K562 (cell line): ENCODE measurements around the gene CFAP157. TPM values are rescaled to one million over a fixed set of nuclear protein-coding genes. Genes with fewer than 3 reads are reported as not detected.

Experiments used
- E2F1 ChIP-seq: sonication (generic); formaldehyde crosslinking; IDR thresholded peaks from 2 replicates; pipeline ENCODE4 v1.8.1; 2023; ENCODE audit warnings: mild to moderate bottlenecking, missing genetic modification reagents, moderate library complexity
- FOSL1 ChIP-seq: fragments of 200-800 bp; sonication (Bioruptor generic); conservative IDR thresholded peaks from 2 replicates; pipeline ENCODE4 v1.6.1; 2016; ENCODE audit warnings: missing genetic modification characterization, missing compliant biosample characterization
- HOMEZ ChIP-seq: fragments of 250-450 bp; sonication (Bioruptor Pico); IDR thresholded peaks from 2 replicates; pipeline ENCODE4 v1.4.0; 2020; ENCODE audit warnings: mild to moderate bottlenecking, moderate library complexity
- KLF6 ChIP-seq: fragments of 250-450 bp; sonication (Bioruptor Pico); IDR thresholded peaks from 2 replicates; pipeline ENCODE4 v1.4.0; 2020; ENCODE audit warnings: mild to moderate bottlenecking, moderate library complexity, borderline replicate concordance
- MAZ ChIP-seq, 2 experiments: fragments of 450-650 bp in 1 of 2; sonication (generic) in 1 of 2; formaldehyde crosslinking; IDR thresholded peaks in 1 of 2; conservative IDR thresholded peaks in 1 of 2; 2 replicates each; pipeline versions ENCODE4 v1.4.0 to v1.5.0; 2020; ENCODE audit warnings: mild to moderate bottlenecking in 1 of 2, missing genetic modification reagents in 1 of 2
- NCOA4 ChIP-seq: fragments of 450-650 bp; IDR thresholded peaks from 2 replicates; pipeline ENCODE4 v1.6.1; 2018; ENCODE audit warnings: mild to moderate bottlenecking; ENCODE audit not compliant: partially characterized antibody
- NFATC3 ChIP-seq: fragments of 450-650 bp; IDR thresholded peaks from 2 replicates; pipeline ENCODE4 v1.6.1; 2017; ENCODE audit warnings: mild to moderate bottlenecking
- NR4A1 ChIP-seq, 2 experiments: fragments of 250-450 bp in 1 of 2; fragments of 450-650 bp in 1 of 2; sonication (Bioruptor Pico) in 1 of 2; IDR thresholded peaks; 2 replicates each; pipeline versions ENCODE4 v1.4.0 to v1.6.1; 2016 to 2020; ENCODE audit warnings: mild to moderate bottlenecking in 2 of 2, missing compliant biosample characterization in 1 of 2, missing genetic modification characterization in 1 of 2, moderate library complexity in 1 of 2
- RAD51 ChIP-seq: fragments of 450-650 bp; IDR thresholded peaks from 2 replicates; pipeline ENCODE4 v1.7.1; 2016; ENCODE audit warnings: low read depth, mild to moderate bottlenecking, borderline replicate concordance
- RBM34 ChIP-seq: fragments of 200-400 bp; formaldehyde crosslinking; IDR thresholded peaks from 2 replicates; pipeline ENCODE4 v1.6.1; 2018; ENCODE audit warnings: low read length, borderline replicate concordance; ENCODE audit not compliant: insufficient read depth
- RBM39 ChIP-seq: fragments of 200-400 bp; formaldehyde crosslinking; optimal IDR thresholded peaks from 2 replicates; pipeline ENCODE3; 2018; ENCODE audit warnings: low read depth, low read length
- TAF7 ChIP-seq: fragments of 450-650 bp; IDR thresholded peaks from 2 replicates; pipeline ENCODE4 v1.6.1; 2016; ENCODE audit warnings: missing genetic modification characterization, missing compliant biosample characterization
- TCF3 ChIP-seq: sonication (generic); formaldehyde crosslinking; IDR thresholded peaks from 2 replicates; pipeline ENCODE4 v1.4.0; 2020; ENCODE audit warnings: mild to moderate bottlenecking, missing genetic modification reagents
- ZKSCAN8 ChIP-seq: fragments of 200-800 bp; sonication (Bioruptor generic); IDR thresholded peaks from 2 replicates; pipeline ENCODE4 v1.6.1; 2016; ENCODE audit warnings: missing genetic modification characterization, missing compliant biosample characterization
- ZNF282 ChIP-seq: sonication (generic); formaldehyde crosslinking; IDR thresholded peaks from 2 replicates; pipeline ENCODE4 v1.8.1; 2023; ENCODE audit warnings: missing genetic modification reagents
- ZNF57 ChIP-seq: fragments of 450-650 bp; formaldehyde crosslinking; IDR thresholded peaks from 2 replicates; pipeline ENCODE4 v1.4.0; 2020; ENCODE audit warnings: mild to moderate bottlenecking, moderate library complexity
- polyA plus RNA-seq, 8 experiments: library from polyadenylated mRNA; depleted of rRNA in 4 of 8; stranded (reverse) in 5 of 8; unstranded in 3 of 8; fragments of >200 nt; fragmentation: Nextera tagmentation in 2 of 8; fragmentation: Illumina TruSeq in 1 of 8; extraction: Ambion mirVana in 2 of 8; extraction: Trizol in 1 of 8; gene quantifications; 2 replicates each; pipeline versions ENCODE4 v1.2.1 to v1.2.3, GENCODE V29; 2011 to 2014; ENCODE audit warnings: inconsistent platforms in 1 of 8, missing spikeins in 1 of 8
- total RNA-seq, 7 experiments: library from RNA; depleted of rRNA in 6 of 7; stranded (reverse); fragments of >200 nt in 6 of 7; fragmentation: Illumina TruSeq in 2 of 7; extraction: Trizol in 2 of 7; gene quantifications; 2 replicates each; pipeline versions ENCODE4 v1.2.1 to v1.2.3, GENCODE V29; 2011 to 2021; ENCODE audit warnings: low replicate concordance in 1 of 7
- TF ChIP-seq, protein P1 (sequence below): fragments of 450-650 bp; IDR thresholded peaks from 2 replicates; pipeline ENCODE4 v1.6.1; 2016; ENCODE audit warnings: missing biosample characterization, missing genetic modification characterization
- TF ChIP-seq, protein P2 (sequence below): fragments of 250-450 bp; sonication (Bioruptor Pico); IDR thresholded peaks from 2 replicates; pipeline ENCODE4 v1.4.0; 2020; ENCODE audit warnings: mild to moderate bottlenecking, moderate library complexity, borderline replicate concordance
- TF ChIP-seq, protein P3 (sequence below): fragments of 450-650 bp; formaldehyde crosslinking; IDR thresholded peaks from 2 replicates; pipeline ENCODE4 v1.4.0; 2022; ENCODE audit warnings: missing genetic modification characterization

CFAP157 gene
- total and polyA plus RNA-seq, 9 of the 15 experiments (the other 6 are each of a cell fraction or from before 2014, with no cell fraction given): 0.03 TPM; not detected in 8

- TF ChIP-seq FOSL1 (tag) (peak; percentile 45; the same call in 1 of the 2 replicates), E2F1 (CRISPR knock-in tag) (no peak), ZNF282 (CRISPR knock-in tag) (no peak), ZKSCAN8 (CRISPR knock-in tag) (peak; percentile 78; the same call in 1 of the 2 replicates), NFATC3 (no peak), RBM34 (no peak), TAF7 (tag) (no peak), MAZ (CRISPR knock-in tag; conservative IDR thresholded peaks at IDR 0.05 in 1 of 2, IDR thresholded peaks at IDR 0.05 in 1 of 2) (peak; percentile 62 to 81), KLF6 (peak; percentile 68), ZNF57 (no peak), RAD51 (peak; percentile 68), NCOA4 (no peak), HOMEZ (CRISPR knock-in tag) (no peak), RBM39 (no peak), TCF3 (CRISPR knock-in tag) (no peak), NR4A1 (CRISPR knock-in tag; IDR thresholded peaks at IDR 0.05) (peak; percentile 83; the same call in 1 of the 2 replicates), NR4A1 (tag; IDR thresholded peaks at IDR 0.05) (peak; percentile 90)
- TF ChIP-seq, protein P1, sequence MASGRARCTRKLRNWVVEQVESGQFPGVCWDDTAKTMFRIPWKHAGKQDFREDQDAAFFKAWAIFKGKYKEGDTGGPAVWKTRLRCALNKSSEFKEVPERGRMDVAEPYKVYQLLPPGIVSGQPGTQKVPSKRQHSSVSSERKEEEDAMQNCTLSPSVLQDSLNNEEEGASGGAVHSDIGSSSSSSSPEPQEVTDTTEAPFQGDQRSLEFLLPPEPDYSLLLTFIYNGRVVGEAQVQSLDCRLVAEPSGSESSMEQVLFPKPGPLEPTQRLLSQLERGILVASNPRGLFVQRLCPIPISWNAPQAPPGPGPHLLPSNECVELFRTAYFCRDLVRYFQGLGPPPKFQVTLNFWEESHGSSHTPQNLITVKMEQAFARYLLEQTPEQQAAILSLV (tag): 0 out of 2 replicates have a peak, but pooled peaks have one; percentile 62
- TF ChIP-seq, protein P2, sequence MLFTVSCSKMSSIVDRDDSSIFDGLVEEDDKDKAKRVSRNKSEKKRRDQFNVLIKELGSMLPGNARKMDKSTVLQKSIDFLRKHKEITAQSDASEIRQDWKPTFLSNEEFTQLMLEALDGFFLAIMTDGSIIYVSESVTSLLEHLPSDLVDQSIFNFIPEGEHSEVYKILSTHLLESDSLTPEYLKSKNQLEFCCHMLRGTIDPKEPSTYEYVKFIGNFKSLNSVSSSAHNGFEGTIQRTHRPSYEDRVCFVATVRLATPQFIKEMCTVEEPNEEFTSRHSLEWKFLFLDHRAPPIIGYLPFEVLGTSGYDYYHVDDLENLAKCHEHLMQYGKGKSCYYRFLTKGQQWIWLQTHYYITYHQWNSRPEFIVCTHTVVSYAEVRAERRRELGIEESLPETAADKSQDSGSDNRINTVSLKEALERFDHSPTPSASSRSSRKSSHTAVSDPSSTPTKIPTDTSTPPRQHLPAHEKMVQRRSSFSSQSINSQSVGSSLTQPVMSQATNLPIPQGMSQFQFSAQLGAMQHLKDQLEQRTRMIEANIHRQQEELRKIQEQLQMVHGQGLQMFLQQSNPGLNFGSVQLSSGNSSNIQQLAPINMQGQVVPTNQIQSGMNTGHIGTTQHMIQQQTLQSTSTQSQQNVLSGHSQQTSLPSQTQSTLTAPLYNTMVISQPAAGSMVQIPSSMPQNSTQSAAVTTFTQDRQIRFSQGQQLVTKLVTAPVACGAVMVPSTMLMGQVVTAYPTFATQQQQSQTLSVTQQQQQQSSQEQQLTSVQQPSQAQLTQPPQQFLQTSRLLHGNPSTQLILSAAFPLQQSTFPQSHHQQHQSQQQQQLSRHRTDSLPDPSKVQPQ (CRISPR knock-in tag): peak; percentile 85; the same call in 1 of the 2 replicates
- TF ChIP-seq, protein P3, sequence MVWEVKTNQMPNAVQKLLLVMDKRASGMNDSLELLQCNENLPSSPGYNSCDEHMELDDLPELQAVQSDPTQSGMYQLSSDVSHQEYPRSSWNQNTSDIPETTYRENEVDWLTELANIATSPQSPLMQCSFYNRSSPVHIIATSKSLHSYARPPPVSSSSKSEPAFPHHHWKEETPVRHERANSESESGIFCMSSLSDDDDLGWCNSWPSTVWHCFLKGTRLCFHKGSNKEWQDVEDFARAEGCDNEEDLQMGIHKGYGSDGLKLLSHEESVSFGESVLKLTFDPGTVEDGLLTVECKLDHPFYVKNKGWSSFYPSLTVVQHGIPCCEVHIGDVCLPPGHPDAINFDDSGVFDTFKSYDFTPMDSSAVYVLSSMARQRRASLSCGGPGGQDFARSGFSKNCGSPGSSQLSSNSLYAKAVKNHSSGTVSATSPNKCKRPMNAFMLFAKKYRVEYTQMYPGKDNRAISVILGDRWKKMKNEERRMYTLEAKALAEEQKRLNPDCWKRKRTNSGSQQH (CRISPR knock-in tag): peak; percentile 36; the same call in 1 of the 2 replicates
Observed at GRCh38 chr9:127698985-127699670, 7.7 kb upstream of the CFAP157 start (continued).
